ENCODE results near the gene TRAPPC10.
"Not testable (repeated sequence)": the region's sequence is repeated elsewhere in the genome, so short reads cannot be mapped to it uniquely, and the experiment has no call there.

The TRAPPC10 gene

DNA sequence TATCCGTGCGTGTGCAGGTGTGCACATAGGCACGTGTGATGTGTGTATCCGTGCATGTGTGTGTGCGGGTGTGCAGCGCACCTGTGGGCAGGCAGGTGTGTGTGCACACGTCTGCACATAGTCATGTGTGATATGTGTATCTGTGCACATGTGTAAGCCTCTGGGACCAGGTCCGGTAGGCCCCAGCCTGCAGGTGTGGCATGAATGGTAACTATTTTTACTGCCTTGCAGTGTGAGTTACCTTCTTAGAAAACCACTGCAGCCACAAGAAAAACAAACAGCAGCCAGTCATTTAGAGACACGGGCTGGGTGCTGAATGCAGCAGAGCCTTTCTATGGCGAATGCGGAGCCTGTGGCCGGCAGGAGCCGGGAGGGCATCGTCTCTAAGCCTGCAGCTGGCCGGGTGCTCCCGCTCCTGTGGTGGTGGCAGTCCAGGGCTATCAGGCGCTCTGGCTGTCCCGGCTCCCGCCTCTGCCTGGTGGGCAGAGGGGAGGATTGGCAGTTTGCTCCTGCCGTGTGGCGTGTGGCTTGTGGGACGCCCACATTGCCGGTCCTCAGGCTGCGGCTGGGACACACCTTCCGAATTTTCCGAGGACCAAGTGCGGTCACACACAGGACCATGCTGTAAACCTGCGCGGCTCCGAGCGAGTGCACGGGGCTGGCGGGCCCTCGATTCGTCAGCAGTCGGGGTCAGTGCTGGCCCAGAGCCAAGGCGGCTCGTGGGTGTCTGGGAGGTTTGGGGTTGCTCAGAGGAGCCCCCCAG lies 143.3 kb downstream of the TRAPPC10 start:
- DNase-seq = not testable (repeated sequence)

DNA sequence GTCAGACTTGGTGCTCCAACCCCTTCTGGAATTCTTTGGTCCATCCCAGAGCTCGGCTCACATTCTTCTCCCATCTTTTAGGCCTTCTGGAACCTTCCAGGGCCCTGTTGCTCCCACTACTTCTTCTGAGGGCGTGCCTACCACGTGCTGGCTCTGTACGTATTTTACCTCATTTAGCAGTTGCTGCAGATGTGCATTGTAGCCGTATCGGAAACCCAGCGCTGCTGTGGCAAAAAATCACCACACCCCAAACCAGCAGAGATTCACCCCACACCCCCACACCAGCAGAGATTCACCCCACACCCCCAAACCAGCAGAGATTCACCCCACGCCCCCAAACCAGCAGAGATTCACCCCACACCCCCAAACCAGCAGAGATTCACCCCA lies 143.9 kb downstream of the TRAPPC10 start:
- not testable (repeated sequence) for DNase-seq

All from left hindlimb (tissue), 1 donor.